SK-N-SH (cell line): ENCODE results near the gene HTRA3.

Source experiments
- CTCF ChIP-seq: fragments of 200-600 bp; sonication (generic); IDR thresholded peaks from 2 replicates; pipeline ENCODE4 v1.6.1; 2017; ENCODE audit warnings: antibody characterized with exemption, mild to moderate bottlenecking, moderate library complexity
- EZH2phosphoT487 ChIP-seq: fragments of 200-600 bp; sonication (generic); IDR thresholded peaks from 2 replicates; pipeline ENCODE4 v1.6.1; 2017; ENCODE audit warnings: low read depth, mixed run types, mild to moderate bottlenecking, antibody characterized with exemption, moderate library complexity, borderline replicate concordance
- GABPA ChIP-seq: IDR thresholded peaks from 2 replicates; pipeline ENCODE4 v1.4.0; 2012; ENCODE audit warnings: low read depth, mild to moderate bottlenecking
- GATA2 ChIP-seq: sonication (generic); formaldehyde crosslinking; IDR thresholded peaks from 2 replicates; pipeline ENCODE4 v1.5.0; 2020; ENCODE audit warnings: mild to moderate bottlenecking, missing genetic modification reagents
- MAX ChIP-seq: IDR thresholded peaks from 2 replicates; pipeline ENCODE4 v1.4.0; 2012; ENCODE audit warnings: low read depth
- MXI1 ChIP-seq: IDR thresholded peaks from 2 replicates; pipeline ENCODE4 v1.6.1; 2012; ENCODE audit warnings: mild to moderate bottlenecking, low read depth, low read length, improper control_type of control experiment
- POLR2AphosphoS5 ChIP-seq: IDR thresholded peaks from 2 replicates; pipeline ENCODE4 v1.6.1; 2012; ENCODE audit warnings: low read depth, low read length
- REST ChIP-seq: IDR thresholded peaks from 2 replicates; pipeline ENCODE4 v1.6.1; 2012; ENCODE audit warnings: mild to moderate bottlenecking, low read depth, low read length, moderate library complexity
- SIN3A ChIP-seq: IDR thresholded peaks from 2 replicates; pipeline ENCODE4 v1.6.1; 2012; ENCODE audit warnings: low read depth, mild to moderate bottlenecking, low read length, moderate library complexity, borderline replicate concordance
- TAF1 ChIP-seq: IDR thresholded peaks from 2 replicates; pipeline ENCODE4 v1.6.1; 2012; ENCODE audit warnings: low read depth, mild to moderate bottlenecking, low read length, moderate library complexity, borderline replicate concordance
- USF2 ChIP-seq: fragments of 150-350 bp; IDR thresholded peaks from 2 replicates; pipeline ENCODE4 v1.6.1; 2017; ENCODE audit warnings: antibody characterized with exemption, low read length, low read depth, borderline replicate concordance

- TF ChIP-seq POLR2AphosphoS5 = no peak
- TF ChIP-seq MAX = no peak
- no peak for TF ChIP-seq CTCF
- TF ChIP-seq SIN3A = no peak
- TF ChIP-seq MXI1 = no peak
- no peak for TF ChIP-seq USF2
- TF ChIP-seq EZH2phosphoT487 = no peak
- no peak for TF ChIP-seq GABPA
- TF ChIP-seq GATA2 (CRISPR knock-in tag) = no peak
- no peak for TF ChIP-seq TAF1
- no peak for TF ChIP-seq REST
These were observed 41.7 kb upstream of the HTRA3 start for GRCh38 chr4:8227771-8228318.
